Measurements from ENCODE around the gene AMY2B. TPM values are rescaled to one million over a fixed set of nuclear protein-coding genes. Genes with fewer than 3 reads are reported as not detected.

AMY2B gene
- total and polyA plus RNA-seq, 2 of the 8 experiments (the other 6 are each of a cell fraction or from before 2014, with no cell fraction given), result 2.0 to 2.1 TPM

DNA sequence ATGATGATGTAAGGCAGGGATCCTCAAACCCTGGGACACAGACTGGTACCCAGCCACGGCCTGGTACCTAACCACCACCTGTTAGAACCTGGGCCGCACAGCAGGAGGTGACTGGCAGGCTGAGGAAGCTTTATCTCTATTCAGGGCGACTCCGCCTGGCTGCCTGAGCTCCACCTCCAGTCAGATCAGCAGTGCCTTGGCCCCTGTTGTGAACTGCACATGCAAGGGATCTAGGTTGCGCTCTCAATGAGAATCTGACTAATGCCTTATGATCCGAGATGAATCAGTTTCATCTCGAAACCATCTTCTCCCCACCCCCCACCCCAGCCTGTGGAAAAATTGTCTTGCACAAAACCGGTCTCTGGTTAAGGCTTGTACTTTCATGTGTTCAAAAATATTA lies 41.6 kb upstream of the AMY2B start (continued):
- TF ChIP-seq, protein P1, sequence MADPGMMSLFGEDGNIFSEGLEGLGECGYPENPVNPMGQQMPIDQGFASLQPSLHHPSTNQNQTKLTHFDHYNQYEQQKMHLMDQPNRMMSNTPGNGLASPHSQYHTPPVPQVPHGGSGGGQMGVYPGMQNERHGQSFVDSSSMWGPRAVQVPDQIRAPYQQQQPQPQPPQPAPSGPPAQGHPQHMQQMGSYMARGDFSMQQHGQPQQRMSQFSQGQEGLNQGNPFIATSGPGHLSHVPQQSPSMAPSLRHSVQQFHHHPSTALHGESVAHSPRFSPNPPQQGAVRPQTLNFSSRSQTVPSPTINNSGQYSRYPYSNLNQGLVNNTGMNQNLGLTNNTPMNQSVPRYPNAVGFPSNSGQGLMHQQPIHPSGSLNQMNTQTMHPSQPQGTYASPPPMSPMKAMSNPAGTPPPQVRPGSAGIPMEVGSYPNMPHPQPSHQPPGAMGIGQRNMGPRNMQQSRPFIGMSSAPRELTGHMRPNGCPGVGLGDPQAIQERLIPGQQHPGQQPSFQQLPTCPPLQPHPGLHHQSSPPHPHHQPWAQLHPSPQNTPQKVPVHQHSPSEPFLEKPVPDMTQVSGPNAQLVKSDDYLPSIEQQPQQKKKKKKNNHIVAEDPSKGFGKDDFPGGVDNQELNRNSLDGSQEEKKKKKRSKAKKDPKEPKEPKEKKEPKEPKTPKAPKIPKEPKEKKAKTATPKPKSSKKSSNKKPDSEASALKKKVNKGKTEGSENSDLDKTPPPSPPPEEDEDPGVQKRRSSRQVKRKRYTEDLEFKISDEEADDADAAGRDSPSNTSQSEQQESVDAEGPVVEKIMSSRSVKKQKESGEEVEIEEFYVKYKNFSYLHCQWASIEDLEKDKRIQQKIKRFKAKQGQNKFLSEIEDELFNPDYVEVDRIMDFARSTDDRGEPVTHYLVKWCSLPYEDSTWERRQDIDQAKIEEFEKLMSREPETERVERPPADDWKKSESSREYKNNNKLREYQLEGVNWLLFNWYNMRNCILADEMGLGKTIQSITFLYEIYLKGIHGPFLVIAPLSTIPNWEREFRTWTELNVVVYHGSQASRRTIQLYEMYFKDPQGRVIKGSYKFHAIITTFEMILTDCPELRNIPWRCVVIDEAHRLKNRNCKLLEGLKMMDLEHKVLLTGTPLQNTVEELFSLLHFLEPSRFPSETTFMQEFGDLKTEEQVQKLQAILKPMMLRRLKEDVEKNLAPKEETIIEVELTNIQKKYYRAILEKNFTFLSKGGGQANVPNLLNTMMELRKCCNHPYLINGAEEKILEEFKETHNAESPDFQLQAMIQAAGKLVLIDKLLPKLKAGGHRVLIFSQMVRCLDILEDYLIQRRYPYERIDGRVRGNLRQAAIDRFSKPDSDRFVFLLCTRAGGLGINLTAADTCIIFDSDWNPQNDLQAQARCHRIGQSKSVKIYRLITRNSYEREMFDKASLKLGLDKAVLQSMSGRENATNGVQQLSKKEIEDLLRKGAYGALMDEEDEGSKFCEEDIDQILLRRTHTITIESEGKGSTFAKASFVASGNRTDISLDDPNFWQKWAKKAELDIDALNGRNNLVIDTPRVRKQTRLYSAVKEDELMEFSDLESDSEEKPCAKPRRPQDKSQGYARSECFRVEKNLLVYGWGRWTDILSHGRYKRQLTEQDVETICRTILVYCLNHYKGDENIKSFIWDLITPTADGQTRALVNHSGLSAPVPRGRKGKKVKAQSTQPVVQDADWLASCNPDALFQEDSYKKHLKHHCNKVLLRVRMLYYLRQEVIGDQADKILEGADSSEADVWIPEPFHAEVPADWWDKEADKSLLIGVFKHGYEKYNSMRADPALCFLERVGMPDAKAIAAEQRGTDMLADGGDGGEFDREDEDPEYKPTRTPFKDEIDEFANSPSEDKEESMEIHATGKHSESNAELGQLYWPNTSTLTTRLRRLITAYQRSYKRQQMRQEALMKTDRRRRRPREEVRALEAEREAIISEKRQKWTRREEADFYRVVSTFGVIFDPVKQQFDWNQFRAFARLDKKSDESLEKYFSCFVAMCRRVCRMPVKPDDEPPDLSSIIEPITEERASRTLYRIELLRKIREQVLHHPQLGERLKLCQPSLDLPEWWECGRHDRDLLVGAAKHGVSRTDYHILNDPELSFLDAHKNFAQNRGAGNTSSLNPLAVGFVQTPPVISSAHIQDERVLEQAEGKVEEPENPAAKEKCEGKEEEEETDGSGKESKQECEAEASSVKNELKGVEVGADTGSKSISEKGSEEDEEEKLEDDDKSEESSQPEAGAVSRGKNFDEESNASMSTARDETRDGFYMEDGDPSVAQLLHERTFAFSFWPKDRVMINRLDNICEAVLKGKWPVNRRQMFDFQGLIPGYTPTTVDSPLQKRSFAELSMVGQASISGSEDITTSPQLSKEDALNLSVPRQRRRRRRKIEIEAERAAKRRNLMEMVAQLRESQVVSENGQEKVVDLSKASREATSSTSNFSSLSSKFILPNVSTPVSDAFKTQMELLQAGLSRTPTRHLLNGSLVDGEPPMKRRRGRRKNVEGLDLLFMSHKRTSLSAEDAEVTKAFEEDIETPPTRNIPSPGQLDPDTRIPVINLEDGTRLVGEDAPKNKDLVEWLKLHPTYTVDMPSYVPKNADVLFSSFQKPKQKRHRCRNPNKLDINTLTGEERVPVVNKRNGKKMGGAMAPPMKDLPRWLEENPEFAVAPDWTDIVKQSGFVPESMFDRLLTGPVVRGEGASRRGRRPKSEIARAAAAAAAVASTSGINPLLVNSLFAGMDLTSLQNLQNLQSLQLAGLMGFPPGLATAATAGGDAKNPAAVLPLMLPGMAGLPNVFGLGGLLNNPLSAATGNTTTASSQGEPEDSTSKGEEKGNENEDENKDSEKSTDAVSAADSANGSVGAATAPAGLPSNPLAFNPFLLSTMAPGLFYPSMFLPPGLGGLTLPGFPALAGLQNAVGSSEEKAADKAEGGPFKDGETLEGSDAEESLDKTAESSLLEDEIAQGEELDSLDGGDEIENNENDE (IDR thresholded peaks at IDR 0.05; ENCODE audit: insufficient replicate concordance, low read length), result no peak
- no peak for TF ChIP-seq SIN3A (conservative IDR thresholded peaks at IDR 0.05 in 1 of 2, IDR thresholded peaks at IDR 0.05 in 1 of 2; ENCODE audit: low read depth in 1 of 2, low read length in 2 of 2)
- no peak for TF ChIP-seq HDAC6 (IDR thresholded peaks at IDR 0.05; ENCODE audit: low read depth, low read length)
- TF ChIP-seq, protein P2, sequence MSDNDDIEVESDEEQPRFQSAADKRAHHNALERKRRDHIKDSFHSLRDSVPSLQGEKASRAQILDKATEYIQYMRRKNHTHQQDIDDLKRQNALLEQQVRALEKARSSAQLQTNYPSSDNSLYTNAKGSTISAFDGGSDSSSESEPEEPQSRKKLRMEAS (IDR thresholded peaks at IDR 0.05), result no peak
- no peak for TF ChIP-seq ZNF274 (IDR thresholded peaks at IDR 0.05; ENCODE audit: borderline replicate concordance, extremely low read depth, low read length)
- no peak for TF ChIP-seq POLR2A (IDR thresholded peaks at IDR 0.05; ENCODE audit: control extremely low read depth in 1 of 2, low read depth in 2 of 2, low read length in 2 of 2)
- no peak for TF ChIP-seq JUND (IDR thresholded peaks at IDR 0.05; ENCODE audit: low read length)
- TF ChIP-seq RAD21 (IDR thresholded peaks at IDR 0.05 in 1 of 2, conservative IDR thresholded peaks at IDR 0.05 in 1 of 2; ENCODE audit: low read depth in 2 of 2, low read length in 2 of 2), result no peak
- no peak for TF ChIP-seq JUN (IDR thresholded peaks at IDR 0.05; ENCODE audit: low read depth, low read length)
- TF ChIP-seq SRF (IDR thresholded peaks at IDR 0.05; ENCODE audit: low read depth, low read length), result no peak
